HepG2 (cell line): ENCODE data around the gene NUP107. TPM values are rescaled to one million over a fixed set of nuclear protein-coding genes. Genes with fewer than 3 reads are reported as not detected.

ENCODE experiments used
- DR1 ChIP-seq: sonication (generic); formaldehyde crosslinking; IDR thresholded peaks from 2 replicates; pipeline ENCODE4 v1.8.0; 2021; ENCODE audit warnings: mild to moderate bottlenecking, missing genetic modification reagents, inconsistent platforms
- KLF9 ChIP-seq: IDR thresholded peaks from 2 replicates; pipeline ENCODE4 v1.6.1; 2016; ENCODE audit warnings: low read depth
- NKX3-1 ChIP-seq: sonication (generic); formaldehyde crosslinking; IDR thresholded peaks from 2 replicates; pipeline ENCODE4 v1.5.0; 2020; ENCODE audit warnings: missing genetic modification reagents
- SMARCE1 ChIP-seq: fragments of 450-650 bp; IDR thresholded peaks from 2 replicates; pipeline ENCODE4 v1.6.1; 2017; ENCODE audit warnings: borderline replicate concordance
- SSRP1 ChIP-seq: IDR thresholded peaks from 2 replicates; pipeline ENCODE4 v1.6.1; 2016; ENCODE audit warnings: control low read depth
- THYN1 ChIP-seq: sonication (generic); formaldehyde crosslinking; IDR thresholded peaks from 2 replicates; pipeline ENCODE4 v1.8.1; 2023; ENCODE audit warnings: low read depth, mild to moderate bottlenecking, moderate library complexity, missing genetic modification reagents, borderline replicate concordance
- TRIM24 ChIP-seq: sonication (generic); formaldehyde crosslinking; IDR thresholded peaks from 2 replicates; pipeline ENCODE4 v1.8.0; 2022; ENCODE audit warnings: mild to moderate bottlenecking, missing genetic modification reagents
- ZFY ChIP-seq: sonication (generic); formaldehyde crosslinking; IDR thresholded peaks from 2 replicates; pipeline ENCODE4 v1.4.0; 2020; ENCODE audit warnings: missing genetic modification reagents
- ZNF274 ChIP-seq: sonication (generic); formaldehyde crosslinking; IDR thresholded peaks from 2 replicates; pipeline ENCODE4 v1.5.1; 2020; ENCODE audit warnings: mild to moderate bottlenecking, missing genetic modification reagents
- ZNF34 ChIP-seq: sonication (generic); formaldehyde crosslinking; IDR thresholded peaks from 2 replicates; pipeline ENCODE4 v1.4.0; 2020; ENCODE audit warnings: mild to moderate bottlenecking, missing genetic modification reagents, borderline replicate concordance
- ZNF430 ChIP-seq: sonication (generic); formaldehyde crosslinking; IDR thresholded peaks from 2 replicates; pipeline ENCODE4 v1.9.0; 2021; ENCODE audit warnings: mild to moderate bottlenecking, missing genetic modification reagents
- ZNF556 ChIP-seq: sonication (generic); formaldehyde crosslinking; IDR thresholded peaks from 2 replicates; pipeline ENCODE4 v1.4.0; 2020; ENCODE audit warnings: mild to moderate bottlenecking, missing genetic modification reagents, borderline replicate concordance
- ZNF619 ChIP-seq: sonication (generic); formaldehyde crosslinking; IDR thresholded peaks from 2 replicates; pipeline ENCODE4 v1.4.0; 2020; ENCODE audit warnings: mild to moderate bottlenecking, missing genetic modification reagents
- polyA plus RNA-seq, 8 experiments: library from polyadenylated mRNA; depleted of rRNA in 3 of 8; stranded (reverse) in 7 of 8; unstranded in 1 of 8; fragments of >200 nt; fragmentation: Illumina TruSeq in 4 of 8; extraction: Trizol in 4 of 8; gene quantifications; 2 replicates each; pipeline versions ENCODE4 v1.2.1 to v1.2.3, GENCODE V29; 2011 to 2016; ENCODE audit warnings: low read depth in 4 of 8, missing spikeins in 1 of 8, mixed read lengths in 1 of 8; ENCODE audit not compliant: insufficient read depth in 1 of 8
- total RNA-seq, 5 experiments: library from RNA; depleted of rRNA; stranded (reverse); fragments of >200 nt; fragmentation: Illumina TruSeq; extraction: Trizol; gene quantifications; 2 replicates each; pipeline ENCODE4 v1.2.3, GENCODE V29; 2016; ENCODE audit warnings: low read depth in 1 of 5
- TF ChIP-seq, protein P1 (sequence below): sonication (generic); formaldehyde crosslinking; IDR thresholded peaks from 2 replicates; pipeline ENCODE4 v1.4.0; 2020; ENCODE audit warnings: mild to moderate bottlenecking, missing genetic modification reagents
- TF ChIP-seq, protein P2 (sequence below): sonication (generic); formaldehyde crosslinking; IDR thresholded peaks from 2 replicates; pipeline ENCODE4 v1.9.0; 2022; ENCODE audit warnings: missing genetic modification reagents, mild to moderate bottlenecking, borderline replicate concordance
- TF ChIP-seq, protein P3 (sequence below): IDR thresholded peaks from 2 replicates; pipeline ENCODE4 v1.6.1; 2016; ENCODE audit warnings: missing biosample characterization, missing genetic modification reagents, low read depth
- TF ChIP-seq, protein P4 (sequence below): IDR thresholded peaks from 2 replicates; pipeline ENCODE4 v1.6.1; 2016
- TF ChIP-seq, protein P5 (sequence below): sonication (generic); formaldehyde crosslinking; IDR thresholded peaks from 2 replicates; pipeline ENCODE4 v1.5.0; 2020; ENCODE audit warnings: mild to moderate bottlenecking, missing genetic modification reagents, borderline replicate concordance

Gene NUP107
- total and polyA plus RNA-seq, 2 of the 13 experiments (the other 11 are each of a cell fraction or from before 2014, with no cell fraction given): 54.7 to 100 TPM

DNA sequence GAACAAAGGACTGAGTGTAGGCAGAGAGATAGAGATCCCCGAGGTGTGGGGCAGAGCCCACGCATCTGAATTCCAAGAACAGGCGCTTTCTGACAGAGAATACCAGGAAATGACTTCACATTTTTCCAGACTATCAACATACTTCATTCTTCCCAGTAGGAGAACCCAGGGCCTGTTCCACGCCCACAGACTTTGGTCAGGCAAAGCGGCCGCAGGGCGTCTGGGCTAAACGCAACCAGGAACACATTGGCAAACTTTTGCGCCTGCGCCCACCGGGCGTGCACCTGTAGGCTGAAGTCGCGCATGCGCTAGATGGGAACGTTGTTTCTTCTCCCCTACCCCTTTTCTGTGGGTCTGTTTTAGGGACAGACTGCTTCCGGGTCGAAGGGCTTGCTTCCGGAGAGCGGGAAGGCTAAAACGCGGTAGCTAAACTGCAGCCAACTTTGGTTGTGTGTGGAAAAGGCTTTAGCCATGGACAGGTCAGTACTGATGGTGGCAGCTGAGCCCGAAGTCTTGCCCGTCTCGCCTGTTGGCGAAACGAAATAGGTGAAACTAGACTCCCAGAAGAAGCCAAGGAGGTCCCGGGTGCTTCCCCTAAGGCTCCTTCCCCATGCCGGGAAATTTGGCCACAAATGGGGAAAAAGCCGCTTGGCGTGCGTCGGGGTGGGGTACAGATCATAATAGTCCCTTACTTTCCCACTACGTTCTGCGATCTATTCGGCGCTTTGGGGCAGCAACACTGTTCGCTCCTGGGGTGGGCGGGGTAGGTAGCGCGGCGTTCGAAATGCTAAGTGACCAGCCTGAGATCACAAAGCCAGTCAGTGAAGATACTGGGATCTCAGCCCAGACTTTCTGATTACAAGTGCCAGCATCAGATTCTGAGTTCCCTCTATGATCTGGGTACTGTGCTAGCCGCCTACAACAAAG, at the start of gene NUP107 (continued):
- TF ChIP-seq, protein P1, sequence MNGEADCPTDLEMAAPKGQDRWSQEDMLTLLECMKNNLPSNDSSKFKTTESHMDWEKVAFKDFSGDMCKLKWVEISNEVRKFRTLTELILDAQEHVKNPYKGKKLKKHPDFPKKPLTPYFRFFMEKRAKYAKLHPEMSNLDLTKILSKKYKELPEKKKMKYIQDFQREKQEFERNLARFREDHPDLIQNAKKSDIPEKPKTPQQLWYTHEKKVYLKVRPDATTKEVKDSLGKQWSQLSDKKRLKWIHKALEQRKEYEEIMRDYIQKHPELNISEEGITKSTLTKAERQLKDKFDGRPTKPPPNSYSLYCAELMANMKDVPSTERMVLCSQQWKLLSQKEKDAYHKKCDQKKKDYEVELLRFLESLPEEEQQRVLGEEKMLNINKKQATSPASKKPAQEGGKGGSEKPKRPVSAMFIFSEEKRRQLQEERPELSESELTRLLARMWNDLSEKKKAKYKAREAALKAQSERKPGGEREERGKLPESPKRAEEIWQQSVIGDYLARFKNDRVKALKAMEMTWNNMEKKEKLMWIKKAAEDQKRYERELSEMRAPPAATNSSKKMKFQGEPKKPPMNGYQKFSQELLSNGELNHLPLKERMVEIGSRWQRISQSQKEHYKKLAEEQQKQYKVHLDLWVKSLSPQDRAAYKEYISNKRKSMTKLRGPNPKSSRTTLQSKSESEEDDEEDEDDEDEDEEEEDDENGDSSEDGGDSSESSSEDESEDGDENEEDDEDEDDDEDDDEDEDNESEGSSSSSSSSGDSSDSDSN (CRISPR knock-in tag): peak; percentile 73; the same call in 1 of the 2 replicates
- no peak for TF ChIP-seq ZNF430
- no peak for TF ChIP-seq TRIM24 (CRISPR knock-in tag)
- TF ChIP-seq SMARCE1: no peak
- TF ChIP-seq, protein P2, sequence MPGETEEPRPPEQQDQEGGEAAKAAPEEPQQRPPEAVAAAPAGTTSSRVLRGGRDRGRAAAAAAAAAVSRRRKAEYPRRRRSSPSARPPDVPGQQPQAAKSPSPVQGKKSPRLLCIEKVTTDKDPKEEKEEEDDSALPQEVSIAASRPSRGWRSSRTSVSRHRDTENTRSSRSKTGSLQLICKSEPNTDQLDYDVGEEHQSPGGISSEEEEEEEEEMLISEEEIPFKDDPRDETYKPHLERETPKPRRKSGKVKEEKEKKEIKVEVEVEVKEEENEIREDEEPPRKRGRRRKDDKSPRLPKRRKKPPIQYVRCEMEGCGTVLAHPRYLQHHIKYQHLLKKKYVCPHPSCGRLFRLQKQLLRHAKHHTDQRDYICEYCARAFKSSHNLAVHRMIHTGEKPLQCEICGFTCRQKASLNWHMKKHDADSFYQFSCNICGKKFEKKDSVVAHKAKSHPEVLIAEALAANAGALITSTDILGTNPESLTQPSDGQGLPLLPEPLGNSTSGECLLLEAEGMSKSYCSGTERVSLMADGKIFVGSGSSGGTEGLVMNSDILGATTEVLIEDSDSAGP (CRISPR knock-in tag): peak; percentile 94
- TF ChIP-seq DR1 (CRISPR knock-in tag): peak; percentile 73
- TF ChIP-seq ZFY (CRISPR knock-in tag): peak; percentile 83
- peak; percentile 89; the same call in 1 of the 2 replicates for TF ChIP-seq ZNF556 (CRISPR knock-in tag)
- TF ChIP-seq THYN1 (CRISPR knock-in tag): no peak
- peak; percentile 56; the same call in 1 of the 2 replicates for TF ChIP-seq ZNF34 (CRISPR knock-in tag)
- TF ChIP-seq, protein P3, sequence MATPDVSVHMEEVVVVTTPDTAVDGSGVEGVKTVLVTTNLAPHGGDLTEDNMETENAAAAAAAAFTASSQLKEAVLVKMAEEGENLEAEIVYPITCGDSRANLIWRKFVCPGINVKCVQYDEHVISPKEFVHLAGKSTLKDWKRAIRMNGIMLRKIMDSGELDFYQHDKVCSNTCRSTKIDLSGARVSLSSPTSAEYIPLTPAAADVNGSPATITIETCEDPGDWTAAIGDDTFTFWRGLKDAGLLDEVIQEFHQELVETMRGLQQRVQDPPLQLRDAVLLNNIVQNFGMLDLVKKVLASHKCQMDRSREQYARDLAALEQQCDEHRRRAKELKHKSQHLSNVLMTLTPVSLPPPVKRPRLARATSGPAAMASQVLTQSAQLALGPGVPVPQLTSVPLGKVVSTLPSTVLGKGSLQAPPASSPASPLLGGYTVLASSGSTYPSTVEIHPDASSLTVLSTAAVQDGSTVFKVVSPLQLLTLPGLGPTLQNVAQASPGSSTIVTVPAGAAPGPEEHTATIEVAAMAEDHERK (CRISPR knock-in tag): no peak; the same call in 1 of the 2 replicates
- peak; percentile 95; the same call in 1 of the 2 replicates for TF ChIP-seq ZNF619 (CRISPR knock-in tag)
- TF ChIP-seq, protein P4, sequence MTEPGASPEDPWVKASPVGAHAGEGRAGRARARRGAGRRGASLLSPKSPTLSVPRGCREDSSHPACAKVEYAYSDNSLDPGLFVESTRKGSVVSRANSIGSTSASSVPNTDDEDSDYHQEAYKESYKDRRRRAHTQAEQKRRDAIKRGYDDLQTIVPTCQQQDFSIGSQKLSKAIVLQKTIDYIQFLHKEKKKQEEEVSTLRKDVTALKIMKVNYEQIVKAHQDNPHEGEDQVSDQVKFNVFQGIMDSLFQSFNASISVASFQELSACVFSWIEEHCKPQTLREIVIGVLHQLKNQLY (CRISPR knock-in tag): peak; percentile 49; the same call in 1 of the 2 replicates
- TF ChIP-seq ZNF274: peak; percentile 86
- peak; percentile 90; the same call in 1 of the 2 replicates for TF ChIP-seq KLF9 (CRISPR knock-in tag)
- TF ChIP-seq, protein P5, sequence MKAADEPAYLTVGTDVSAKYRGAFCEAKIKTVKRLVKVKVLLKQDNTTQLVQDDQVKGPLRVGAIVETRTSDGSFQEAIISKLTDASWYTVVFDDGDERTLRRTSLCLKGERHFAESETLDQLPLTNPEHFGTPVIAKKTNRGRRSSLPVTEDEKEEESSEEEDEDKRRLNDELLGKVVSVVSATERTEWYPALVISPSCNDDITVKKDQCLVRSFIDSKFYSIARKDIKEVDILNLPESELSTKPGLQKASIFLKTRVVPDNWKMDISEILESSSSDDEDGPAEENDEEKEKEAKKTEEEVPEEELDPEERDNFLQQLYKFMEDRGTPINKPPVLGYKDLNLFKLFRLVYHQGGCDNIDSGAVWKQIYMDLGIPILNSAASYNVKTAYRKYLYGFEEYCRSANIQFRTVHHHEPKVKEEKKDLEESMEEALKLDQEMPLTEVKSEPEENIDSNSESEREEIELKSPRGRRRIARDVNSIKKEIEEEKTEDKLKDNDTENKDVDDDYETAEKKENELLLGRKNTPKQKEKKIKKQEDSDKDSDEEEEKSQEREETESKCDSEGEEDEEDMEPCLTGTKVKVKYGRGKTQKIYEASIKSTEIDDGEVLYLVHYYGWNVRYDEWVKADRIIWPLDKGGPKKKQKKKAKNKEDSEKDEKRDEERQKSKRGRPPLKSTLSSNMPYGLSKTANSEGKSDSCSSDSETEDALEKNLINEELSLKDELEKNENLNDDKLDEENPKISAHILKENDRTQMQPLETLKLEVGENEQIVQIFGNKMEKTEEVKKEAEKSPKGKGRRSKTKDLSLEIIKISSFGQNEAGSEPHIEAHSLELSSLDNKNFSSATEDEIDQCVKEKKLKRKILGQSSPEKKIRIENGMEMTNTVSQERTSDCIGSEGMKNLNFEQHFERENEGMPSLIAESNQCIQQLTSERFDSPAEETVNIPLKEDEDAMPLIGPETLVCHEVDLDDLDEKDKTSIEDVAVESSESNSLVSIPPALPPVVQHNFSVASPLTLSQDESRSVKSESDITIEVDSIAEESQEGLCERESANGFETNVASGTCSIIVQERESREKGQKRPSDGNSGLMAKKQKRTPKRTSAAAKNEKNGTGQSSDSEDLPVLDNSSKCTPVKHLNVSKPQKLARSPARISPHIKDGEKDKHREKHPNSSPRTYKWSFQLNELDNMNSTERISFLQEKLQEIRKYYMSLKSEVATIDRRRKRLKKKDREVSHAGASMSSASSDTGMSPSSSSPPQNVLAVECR: peak; percentile 99
- peak; percentile 85 for TF ChIP-seq SSRP1
- no peak for TF ChIP-seq NKX3-1
